ENCODE measurements around the gene TYW1B. TPM values are rescaled to one million over a fixed set of nuclear protein-coding genes. Genes with fewer than 3 reads are reported as not detected.
"Not testable (repeated sequence)": the region's sequence is repeated elsewhere in the genome, so short reads cannot be mapped to it uniquely, and the experiment has no call there.

Gene TYW1B
- total and polyA plus RNA-seq, 2 donors (not counting 1 experiment from before 2014, with no cell fraction given): 4.7 to 6.1 TPM

DNA sequence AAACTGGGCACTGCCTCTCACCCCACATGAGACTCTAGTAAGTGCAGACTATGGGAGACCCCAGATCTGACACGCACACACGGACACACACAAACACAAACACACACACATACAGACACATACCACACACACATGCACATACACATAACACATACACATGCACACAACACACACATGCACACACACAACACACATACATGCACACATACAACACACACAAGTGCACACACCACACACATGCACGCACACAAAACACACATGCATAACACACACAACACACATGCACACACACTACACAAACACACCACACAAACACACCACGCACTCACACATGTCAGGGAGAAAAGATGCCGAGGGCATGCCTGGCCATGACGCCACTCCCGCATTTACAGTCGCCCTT is 205.5 kb downstream of the TYW1B start:
- H3K36me3 ChIP-seq (ENCODE audit: control insufficient read depth, insufficient read depth, low read length): no peaks in the 10 kb centered on the region
- no peak overlapping the region for H2AFZ ChIP-seq (ENCODE audit: low read length)
- no peaks in the 10 kb centered on the region for H4K20me1 ChIP-seq (ENCODE audit: control insufficient read depth, extremely low read depth, insufficient read depth, low read length)
- no peak overlapping the region for H3K9ac ChIP-seq (ENCODE audit: insufficient read depth, low read length)
- no peaks in the 10 kb centered on the region for H3K27me3 ChIP-seq (ENCODE audit: control insufficient read depth, insufficient read depth, low read length)
- H3K79me2 ChIP-seq (ENCODE audit: control insufficient read depth, insufficient read depth, low read length): no peaks in the 10 kb centered on the region
- DNase-seq (ENCODE audit: low read depth in 2 of 2): no peak
- no peak overlapping the region for H3K4me3 ChIP-seq (replicated peaks in 1 of 4; ENCODE audit: control extremely low read depth in 1 of 4, insufficient read depth in 1 of 4, low read depth in 3 of 4, low read length in 4 of 4)
- no peak for TF ChIP-seq EZH2 (IDR thresholded peaks at IDR 0.05; ENCODE audit: low read length, missing control alignments)
- TF ChIP-seq, protein P1, sequence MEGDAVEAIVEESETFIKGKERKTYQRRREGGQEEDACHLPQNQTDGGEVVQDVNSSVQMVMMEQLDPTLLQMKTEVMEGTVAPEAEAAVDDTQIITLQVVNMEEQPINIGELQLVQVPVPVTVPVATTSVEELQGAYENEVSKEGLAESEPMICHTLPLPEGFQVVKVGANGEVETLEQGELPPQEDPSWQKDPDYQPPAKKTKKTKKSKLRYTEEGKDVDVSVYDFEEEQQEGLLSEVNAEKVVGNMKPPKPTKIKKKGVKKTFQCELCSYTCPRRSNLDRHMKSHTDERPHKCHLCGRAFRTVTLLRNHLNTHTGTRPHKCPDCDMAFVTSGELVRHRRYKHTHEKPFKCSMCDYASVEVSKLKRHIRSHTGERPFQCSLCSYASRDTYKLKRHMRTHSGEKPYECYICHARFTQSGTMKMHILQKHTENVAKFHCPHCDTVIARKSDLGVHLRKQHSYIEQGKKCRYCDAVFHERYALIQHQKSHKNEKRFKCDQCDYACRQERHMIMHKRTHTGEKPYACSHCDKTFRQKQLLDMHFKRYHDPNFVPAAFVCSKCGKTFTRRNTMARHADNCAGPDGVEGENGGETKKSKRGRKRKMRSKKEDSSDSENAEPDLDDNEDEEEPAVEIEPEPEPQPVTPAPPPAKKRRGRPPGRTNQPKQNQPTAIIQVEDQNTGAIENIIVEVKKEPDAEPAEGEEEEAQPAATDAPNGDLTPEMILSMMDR (conservative IDR thresholded peaks at IDR 0.05 in 1 of 2, IDR thresholded peaks at IDR 0.05 in 1 of 2; ENCODE audit: low read depth in 1 of 2, low read length in 2 of 2): no peak
- no peak overlapping the region for H3K27ac ChIP-seq (ENCODE audit: insufficient read depth, low read length)
- H3K4me1 ChIP-seq (ENCODE audit: control insufficient read depth, extremely low read depth, insufficient read depth, low read length): no peaks in the 10 kb centered on the region
- no peak overlapping the region for H3K4me2 ChIP-seq (ENCODE audit: extremely low read depth, insufficient read depth, low read length)
- no peaks in the 10 kb centered on the region for H3K9me3 ChIP-seq (ENCODE audit: control insufficient read depth, insufficient read depth, low read depth, low read length)

DNA sequence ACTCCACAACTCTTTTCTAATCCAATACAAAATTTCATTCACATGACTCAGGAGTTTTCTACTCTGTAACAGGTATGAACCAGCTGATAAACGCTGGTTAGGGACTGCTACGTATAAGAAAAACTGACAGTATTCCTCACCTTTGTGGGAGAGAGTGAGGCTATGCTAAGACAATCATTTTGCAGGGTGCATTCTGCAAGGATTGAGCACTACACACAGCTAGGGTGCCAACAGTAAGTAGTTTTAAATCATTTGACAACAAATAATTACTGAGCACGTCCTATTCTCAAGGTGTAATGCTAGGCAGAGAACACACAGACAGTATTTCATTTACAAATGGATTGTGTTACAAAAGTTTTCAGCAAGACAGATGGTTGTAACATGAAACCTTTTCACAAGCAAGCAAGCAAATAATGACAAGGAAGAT is 206.2 kb downstream of the TYW1B start:
- H3K4me1 ChIP-seq (ENCODE audit: control insufficient read depth, extremely low read depth, insufficient read depth, low read length); H3K27me3 ChIP-seq (ENCODE audit: control insufficient read depth, insufficient read depth, low read length); H3K9me3 ChIP-seq (ENCODE audit: control insufficient read depth, insufficient read depth, low read depth, low read length); H4K20me1 ChIP-seq (ENCODE audit: control insufficient read depth, extremely low read depth, insufficient read depth, low read length); H3K9ac ChIP-seq (ENCODE audit: insufficient read depth, low read length); H3K27ac ChIP-seq (ENCODE audit: insufficient read depth, low read length); H3K79me2 ChIP-seq (ENCODE audit: control insufficient read depth, insufficient read depth, low read length); DNase-seq (ENCODE audit: low read depth in 2 of 2); H2AFZ ChIP-seq (ENCODE audit: low read length); H3K4me2 ChIP-seq (ENCODE audit: extremely low read depth, insufficient read depth, low read length); H3K36me3 ChIP-seq (ENCODE audit: control insufficient read depth, insufficient read depth, low read length); H3K4me3 ChIP-seq (replicated peaks in 1 of 4; ENCODE audit: control extremely low read depth in 1 of 4, insufficient read depth in 1 of 4, low read depth in 3 of 4, low read length in 4 of 4): not testable (repeated sequence)

DNA sequence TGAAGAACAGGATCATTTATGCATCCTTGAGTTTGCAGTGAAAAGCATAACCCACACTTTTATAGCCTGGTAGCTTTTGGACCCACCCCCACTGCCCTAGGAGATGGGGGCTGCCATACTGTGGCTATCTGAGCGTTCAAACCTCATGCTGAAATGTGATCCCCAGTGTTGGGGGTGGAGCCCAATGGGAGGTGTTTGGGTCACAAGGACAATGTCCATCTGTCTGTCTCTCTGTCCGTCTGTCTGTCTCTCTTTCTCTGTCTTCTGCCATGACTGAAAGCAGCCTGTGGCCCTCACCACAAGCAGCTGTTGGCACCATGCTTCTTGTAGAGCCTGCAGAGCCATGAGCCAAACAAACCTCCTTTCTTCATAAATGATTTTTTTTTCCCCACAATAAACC is 207.1 kb downstream of the TYW1B start:
- not testable (repeated sequence) for H3K27me3 ChIP-seq (ENCODE audit: control insufficient read depth, insufficient read depth, low read length); H4K20me1 ChIP-seq (ENCODE audit: control insufficient read depth, extremely low read depth, insufficient read depth, low read length); H2AFZ ChIP-seq (ENCODE audit: low read length); H3K36me3 ChIP-seq (ENCODE audit: control insufficient read depth, insufficient read depth, low read length); H3K27ac ChIP-seq (ENCODE audit: insufficient read depth, low read length); H3K4me3 ChIP-seq (replicated peaks in 1 of 4; ENCODE audit: control extremely low read depth in 1 of 4, insufficient read depth in 1 of 4, low read depth in 3 of 4, low read length in 4 of 4); H3K4me1 ChIP-seq (ENCODE audit: control insufficient read depth, extremely low read depth, insufficient read depth, low read length); H3K4me2 ChIP-seq (ENCODE audit: extremely low read depth, insufficient read depth, low read length); DNase-seq (ENCODE audit: low read depth in 2 of 2); H3K9me3 ChIP-seq (ENCODE audit: control insufficient read depth, insufficient read depth, low read depth, low read length); H3K79me2 ChIP-seq (ENCODE audit: control insufficient read depth, insufficient read depth, low read length); H3K9ac ChIP-seq (ENCODE audit: insufficient read depth, low read length)

DNA sequence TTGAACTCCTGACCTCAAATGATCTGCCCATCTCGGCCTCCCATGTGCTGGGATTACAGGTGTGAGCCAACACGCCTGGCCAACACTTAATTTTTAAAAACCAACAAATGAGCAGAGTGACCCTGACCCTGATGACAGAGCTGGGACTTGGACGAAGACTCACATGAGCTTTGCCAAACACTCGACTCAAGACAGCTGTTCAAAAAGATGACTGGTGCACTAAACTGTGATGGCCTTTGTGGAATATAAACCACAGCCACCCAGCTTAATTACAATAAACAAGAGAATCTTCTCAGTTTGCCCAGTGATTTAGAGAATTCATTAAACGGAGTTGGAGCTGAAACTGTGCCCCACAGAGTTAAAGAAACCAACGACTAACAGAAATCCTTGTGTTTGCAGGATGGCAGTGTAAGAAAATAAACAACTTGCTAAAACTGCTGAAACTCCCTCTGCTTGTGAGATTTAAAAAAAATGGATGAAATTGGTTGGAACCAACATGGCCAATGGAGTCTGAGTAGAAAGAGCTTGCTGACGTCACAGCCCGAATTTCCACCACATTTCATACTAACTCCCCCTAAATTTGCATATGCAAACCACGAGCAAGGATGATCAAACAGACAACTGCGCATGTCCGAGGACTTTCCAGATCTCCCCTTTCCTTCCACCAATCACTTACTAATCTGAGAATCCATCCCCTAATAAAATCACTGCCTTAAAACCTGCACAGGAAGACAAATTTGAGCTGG is 209.4 kb downstream of the TYW1B start:
- not testable (repeated sequence) for H3K9me3 ChIP-seq (ENCODE audit: control insufficient read depth, insufficient read depth, low read depth, low read length); H3K4me1 ChIP-seq (ENCODE audit: control insufficient read depth, extremely low read depth, insufficient read depth, low read length); H4K20me1 ChIP-seq (ENCODE audit: control insufficient read depth, extremely low read depth, insufficient read depth, low read length); H3K79me2 ChIP-seq (ENCODE audit: control insufficient read depth, insufficient read depth, low read length); H2AFZ ChIP-seq (ENCODE audit: low read length); H3K27me3 ChIP-seq (ENCODE audit: control insufficient read depth, insufficient read depth, low read length); H3K27ac ChIP-seq (ENCODE audit: insufficient read depth, low read length); H3K4me3 ChIP-seq (replicated peaks in 1 of 4; ENCODE audit: control extremely low read depth in 1 of 4, insufficient read depth in 1 of 4, low read depth in 3 of 4, low read length in 4 of 4); H3K4me2 ChIP-seq (ENCODE audit: extremely low read depth, insufficient read depth, low read length); H3K36me3 ChIP-seq (ENCODE audit: control insufficient read depth, insufficient read depth, low read length); H3K9ac ChIP-seq (ENCODE audit: insufficient read depth, low read length)
- DNase-seq (ENCODE audit: low read depth in 2 of 2): peak; percentile 5 to 33

DNA sequence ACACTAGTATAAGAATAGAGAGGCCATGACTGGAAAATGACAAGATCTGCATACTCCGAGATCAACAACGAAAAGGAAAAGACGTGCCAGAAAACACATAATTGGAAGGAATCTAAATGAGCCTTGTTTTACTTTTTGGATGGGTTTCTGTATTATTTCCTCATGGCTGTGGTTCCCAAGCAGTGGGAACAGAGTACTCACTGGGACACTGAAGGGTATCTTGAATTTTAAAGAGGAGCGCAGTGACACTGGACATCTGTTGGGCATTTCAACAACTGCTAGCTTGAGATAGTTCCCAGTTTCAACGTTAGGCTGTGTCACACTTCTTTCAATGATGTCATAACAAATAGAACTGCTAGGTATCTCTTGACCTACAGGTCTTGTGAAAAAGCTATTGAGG is 218.2 kb downstream of the TYW1B start:
- not testable (repeated sequence) for DNase-seq (ENCODE audit: low read depth in 2 of 2)

DNA sequence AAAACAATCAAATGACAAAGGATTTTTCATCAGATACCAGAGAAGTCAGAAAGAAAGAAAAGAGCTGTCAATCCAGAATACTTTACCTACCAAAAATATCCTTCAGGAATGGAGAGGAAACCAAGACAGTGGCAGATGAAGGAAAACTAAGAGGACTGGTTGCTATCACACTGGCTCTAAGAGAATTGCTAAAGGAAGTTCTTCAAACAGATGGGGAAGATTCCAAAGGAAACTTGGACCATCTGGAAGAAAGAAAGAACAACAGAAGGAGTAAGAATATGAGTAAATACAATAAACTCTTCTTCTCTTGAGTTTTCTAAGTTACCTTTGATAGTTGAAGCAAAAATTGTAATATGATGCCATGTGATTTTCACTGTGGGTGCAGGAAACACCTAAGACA is 220.0 kb downstream of the TYW1B start:
- H3K9ac ChIP-seq (ENCODE audit: insufficient read depth, low read length); H2AFZ ChIP-seq (ENCODE audit: low read length); H3K36me3 ChIP-seq (ENCODE audit: control insufficient read depth, insufficient read depth, low read length); H4K20me1 ChIP-seq (ENCODE audit: control insufficient read depth, extremely low read depth, insufficient read depth, low read length); H3K27me3 ChIP-seq (ENCODE audit: control insufficient read depth, insufficient read depth, low read length); H3K27ac ChIP-seq (ENCODE audit: insufficient read depth, low read length); H3K9me3 ChIP-seq (ENCODE audit: control insufficient read depth, insufficient read depth, low read depth, low read length); H3K4me3 ChIP-seq (replicated peaks in 1 of 4; ENCODE audit: control extremely low read depth in 1 of 4, insufficient read depth in 1 of 4, low read depth in 3 of 4, low read length in 4 of 4); H3K4me2 ChIP-seq (ENCODE audit: extremely low read depth, insufficient read depth, low read length); H3K79me2 ChIP-seq (ENCODE audit: control insufficient read depth, insufficient read depth, low read length); DNase-seq (ENCODE audit: low read depth in 2 of 2); H3K4me1 ChIP-seq (ENCODE audit: control insufficient read depth, extremely low read depth, insufficient read depth, low read length): not testable (repeated sequence)

More for the DNA sequence above, 218.2 kb downstream of the TYW1B start:
- not testable (repeated sequence) for H3K36me3 ChIP-seq (ENCODE audit: control insufficient read depth, insufficient read depth, low read length); H3K79me2 ChIP-seq (ENCODE audit: control insufficient read depth, insufficient read depth, low read length); H3K4me1 ChIP-seq (ENCODE audit: control insufficient read depth, extremely low read depth, insufficient read depth, low read length); H3K9me3 ChIP-seq (ENCODE audit: control insufficient read depth, insufficient read depth, low read depth, low read length); H3K27me3 ChIP-seq (ENCODE audit: control insufficient read depth, insufficient read depth, low read length); H2AFZ ChIP-seq (ENCODE audit: low read length); H3K27ac ChIP-seq (ENCODE audit: insufficient read depth, low read length); H3K4me3 ChIP-seq (replicated peaks in 1 of 4; ENCODE audit: control extremely low read depth in 1 of 4, insufficient read depth in 1 of 4, low read depth in 3 of 4, low read length in 4 of 4); H3K4me2 ChIP-seq (ENCODE audit: extremely low read depth, insufficient read depth, low read length); H4K20me1 ChIP-seq (ENCODE audit: control insufficient read depth, extremely low read depth, insufficient read depth, low read length); H3K9ac ChIP-seq (ENCODE audit: insufficient read depth, low read length)

All from fibroblast of lung (primary cell).